Chondrocyte (in vitro differentiated cells): Measurements from ENCODE around the gene SGSM2. TPM values are rescaled to one million over a fixed set of nuclear protein-coding genes. Genes with fewer than 3 reads are reported as not detected.
"Not testable (repeated sequence)": the region's sequence is repeated elsewhere in the genome, so short reads cannot be mapped to it uniquely, and the experiment has no call there.

ENCODE experiments used
- DNase-seq: peaks from one replicate; pipeline ENCODE4 v3.0.0; 2021; ENCODE audit warnings: mixed read lengths, low spot score
- H3K27ac Mint-ChIP-seq: one replicate; pipeline ENCODE4 v1.8.0; 2021; ENCODE audit warnings: mild to moderate bottlenecking, moderate library complexity, mixed read lengths; ENCODE audit not compliant: unreplicated experiment
- H3K27me3 Mint-ChIP-seq: 2 replicates; pipeline ENCODE4 v1.8.0; 2021; ENCODE audit warnings: low read depth, mixed read lengths
- H3K36me3 Mint-ChIP-seq: 2 replicates; pipeline ENCODE4 v1.8.0; 2021; ENCODE audit warnings: low read depth, mixed read lengths
- H3K4me1 Mint-ChIP-seq: 2 replicates; pipeline ENCODE4 v1.8.0; 2021; ENCODE audit warnings: low read depth, mild to moderate bottlenecking, mixed read lengths
- H3K4me3 Mint-ChIP-seq: one replicate; pipeline ENCODE4 v1.8.0; 2021; ENCODE audit warnings: mild to moderate bottlenecking, moderate library complexity, mixed read lengths; ENCODE audit not compliant: unreplicated experiment
- H3K9me3 Mint-ChIP-seq: 2 replicates; pipeline ENCODE4 v1.8.0; 2021; ENCODE audit warnings: low read depth, mixed read lengths
- CTCF ChIP-seq: fragments of 200-600 bp; sonication (generic); IDR thresholded peaks from 2 replicates; pipeline ENCODE4 v1.5.0; 2021; ENCODE audit warnings: antibody characterized with exemption, mild to moderate bottlenecking, moderate library complexity
- total RNA-seq: library from RNA; stranded (reverse); gene quantifications from 3 replicates; pipeline ENCODE4 v1.2.1, GENCODE V29; 2021

SGSM2 gene
- total RNA-seq, 1 donor from 2014 or later, result 43.2 TPM

GRCh38 chr17:2304931-2305330, 32.4 kb upstream of the SGSM2 start:
- H3K27me3 Mint-ChIP-seq, result no peaks in the 10 kb centered on the region
- H3K4me3 Mint-ChIP-seq, result peak overlapping the region; percentile 51
- no peaks in the 10 kb centered on the region for H3K9me3 Mint-ChIP-seq
- DNase-seq, result no peak
- no peak overlapping the region for H3K27ac Mint-ChIP-seq
- TF ChIP-seq CTCF, result no peak
- H3K36me3 Mint-ChIP-seq, result peaks cover 6% of the 10 kb centered on the region
- peaks cover 31% of the 10 kb centered on the region for H3K4me1 Mint-ChIP-seq

GRCh38 chr17:2309338-2310154, 27.8 kb upstream of the SGSM2 start:
- no peak overlapping the region for H3K27ac Mint-ChIP-seq
- no peaks in the 10 kb centered on the region for H3K36me3 Mint-ChIP-seq
- H3K4me1 Mint-ChIP-seq, result peaks cover 16% of the 10 kb centered on the region
- H3K9me3 Mint-ChIP-seq, result no peaks in the 10 kb centered on the region
- H3K4me3 Mint-ChIP-seq, result no peak overlapping the region
- DNase-seq, result no peak
- TF ChIP-seq CTCF, result no peak
- no peaks in the 10 kb centered on the region for H3K27me3 Mint-ChIP-seq

GRCh38 chr17:2312736-2313135, 24.6 kb upstream of the SGSM2 start:
- DNase-seq, result no peak
- Mint-ChIP-seq H3K4me3 (no peak overlapping the region), H3K9me3 (no peaks in the 10 kb centered on the region)

GRCh38 chr17:2316916-2317205, 20.4 kb upstream of the SGSM2 start:
- H3K9me3 Mint-ChIP-seq, H3K4me1 Mint-ChIP-seq, H3K4me3 Mint-ChIP-seq, H3K36me3 Mint-ChIP-seq, DNase-seq, H3K27me3 Mint-ChIP-seq, H3K27ac Mint-ChIP-seq: not testable (repeated sequence)

More at GRCh38 chr17:2312736-2313135, 24.6 kb upstream of the SGSM2 start:
- Mint-ChIP-seq H3K36me3 (no peaks in the 10 kb centered on the region), H3K27me3 (no peaks in the 10 kb centered on the region), H3K4me1 (peaks cover 11% of the 10 kb centered on the region), H3K27ac (peak overlapping the region; percentile 89)
- no peak for TF ChIP-seq CTCF

- TF ChIP-seq CTCF, result no peak
- no peak for DNase-seq
- H3K4me1 Mint-ChIP-seq, result peaks cover 2% of the 10 kb centered on the region
- no peak overlapping the region for H3K4me3 Mint-ChIP-seq
- no peak overlapping the region for H3K27ac Mint-ChIP-seq
- H3K27me3 Mint-ChIP-seq, result no peaks in the 10 kb centered on the region
- peaks cover 3% of the 10 kb centered on the region for H3K36me3 Mint-ChIP-seq
- H3K9me3 Mint-ChIP-seq, result no peaks in the 10 kb centered on the region
These were observed 19.5 kb upstream of the SGSM2 start for GRCh38 chr17:2317796-2318195.

GRCh38 chr17:2319051-2319450, 18.2 kb upstream of the SGSM2 start:
- TF ChIP-seq CTCF, result no peak
- Mint-ChIP-seq H3K36me3 (peaks cover 14% of the 10 kb centered on the region), H3K27ac (no peak overlapping the region), H3K9me3 (no peaks in the 10 kb centered on the region), H3K4me1 (peaks cover 2% of the 10 kb centered on the region), H3K4me3 (no peak overlapping the region), H3K27me3 (no peaks in the 10 kb centered on the region)
- no peak for DNase-seq
